HCT116 (cell line): ENCODE data around the gene SSB. TPM values are rescaled to one million over a fixed set of nuclear protein-coding genes. Genes with fewer than 3 reads are reported as not detected.

Experiments
- ATAC-seq: fragments of 200-7000 bp; cut with Tn5 transposase; 2 replicates; pipeline ENCODE4 v1.9.1; 2020; ENCODE audit warnings: mild to moderate bottlenecking, moderate library complexity
- BruUV-seq: library from RNA; stranded (reverse); fragments of 400-500 nt; replicated peaks from 2 replicates; lab custom pipeline; 2021; lab: Mats Ljungman, UMichigan
- CTCF ChIA-PET: fragments of 300-600 bp; sonication (Branson Sonifier 250); formaldehyde crosslinking; loops from one replicate; lab custom pipeline; 2021; ENCODE audit warnings: antibody characterized with exemption; lab: Charles Lee
- POLR2A ChIA-PET: fragments of 300-600, 350-600 bp; sonication (Branson Sonifier 250); formaldehyde crosslinking; loops from one replicate; lab custom pipeline; 2021; ENCODE audit warnings: antibody characterized with exemption; lab: Charles Lee
- RAD21 ChIA-PET, 2 experiments: fragments of 300-600 bp; sonication (Branson Sonifier 250); formaldehyde crosslinking; loops; one replicate each; lab custom pipeline; 2023; ENCODE audit warnings: low total read pairs in 2 of 2; ENCODE audit not compliant: uncharacterized antibody in 2 of 2, unreplicated experiment in 2 of 2, low non-redundant PET in 1 of 2; lab: Charles Lee
- DNase-seq: peaks from one replicate; pipeline ENCODE4 v3.0.0-alpha.2; 2010; ENCODE audit warnings: low read depth, low spot score
- H2AFZ ChIP-seq: fragments of 200-600 bp; shearing (Covaris generic), sonication (generic); 2 replicates; pipeline ENCODE4 v1.6.1; 2017; ENCODE audit warnings: low read depth, mixed run types, mixed read lengths, antibody characterized with exemption, low read length; ENCODE audit not compliant: poor library complexity, severe bottlenecking
- H3K27ac ChIP-seq: 2 replicates; pipeline ENCODE4 v1.5.1; 2012; ENCODE audit warnings: low read depth, low read length
- H3K27me3 ChIP-seq: fragments of 200-600 bp; sonication (generic); 2 replicates; pipeline ENCODE4 v1.6.1; 2016; ENCODE audit warnings: mixed run types, low read length, mixed read lengths; ENCODE audit not compliant: insufficient read depth
- H3K36me3 ChIP-seq, 2 experiments: fragments of 200-500 bp in 1 of 2; fragments of 200-600 bp in 1 of 2; sonication (Bioruptor generic) in 1 of 2; sonication (generic) in 1 of 2; 2 replicates each; pipeline versions ENCODE4 v1.5.1 to v1.6.1; 2014 to 2016; ENCODE audit warnings: low read length in 2 of 2, inconsistent platforms in 1 of 2, mixed read lengths in 1 of 2, mixed run types in 1 of 2; ENCODE audit not compliant: insufficient read depth in 2 of 2, control insufficient read depth in 1 of 2
- H3K4me1 ChIP-seq, 2 experiments: fragments of 200-600 bp in 1 of 2; sonication (generic) in 1 of 2; 2 replicates each; pipeline versions ENCODE4 v1.5.1 to v1.6.1; 2012 to 2017; ENCODE audit warnings: low read length in 2 of 2, inconsistent platforms in 1 of 2, mild to moderate bottlenecking in 1 of 2, mixed read lengths in 1 of 2, mixed run types in 1 of 2, moderate library complexity in 1 of 2; ENCODE audit not compliant: insufficient read depth in 2 of 2, control insufficient read depth in 1 of 2
- H3K4me2 ChIP-seq: fragments of 200-600 bp; sonication (generic); 2 replicates; pipeline ENCODE4 v1.6.1; 2017; ENCODE audit warnings: mixed run types, low read length, mixed read lengths
- H3K4me3 ChIP-seq, 2 experiments: fragments of 200-600 bp in 1 of 2; sonication (generic) in 1 of 2; replicated peaks in 1 of 2; 2 replicates each; pipeline ENCODE4 v1.5.1; 2011 to 2016; ENCODE audit warnings: low read length in 2 of 2, control low read depth in 1 of 2, low read depth in 1 of 2, mild to moderate bottlenecking in 1 of 2, mixed read lengths in 1 of 2, mixed run types in 1 of 2
- H3K79me2 ChIP-seq: fragments of 200-600 bp; sonication (generic); 2 replicates; pipeline ENCODE4 v1.6.1; 2017; ENCODE audit warnings: mild to moderate bottlenecking, mixed run types, low read length, moderate library complexity, mixed read lengths; ENCODE audit not compliant: insufficient read depth
- H3K9ac ChIP-seq: fragments of 200-600 bp; sonication (generic); 2 replicates; pipeline ENCODE4 v1.6.1; 2016; ENCODE audit warnings: low read length, mixed read lengths
- H3K9me2 ChIP-seq: fragments of 200-600 bp; sonication (generic), shearing (Covaris generic); 2 replicates; pipeline ENCODE4 v1.6.1; 2017; ENCODE audit warnings: mixed run types, mild to moderate bottlenecking, moderate library complexity; ENCODE audit not compliant: insufficient read depth
- H3K9me3 ChIP-seq, 2 experiments: fragments of 200-500 bp in 1 of 2; fragments of 200-600 bp in 1 of 2; sonication (Bioruptor generic) in 1 of 2; sonication (generic) in 1 of 2; 2 replicates each; pipeline ENCODE4 v1.6.1; 2014 to 2017; ENCODE audit warnings: low read length in 2 of 2, mixed read lengths in 2 of 2, inconsistent platforms in 1 of 2, low read depth in 1 of 2, mild to moderate bottlenecking in 1 of 2, mixed run types in 1 of 2, moderate library complexity in 1 of 2; ENCODE audit not compliant: control insufficient read depth in 1 of 2, insufficient read depth in 1 of 2
- H4K20me1 ChIP-seq: fragments of 200-600 bp; sonication (generic), shearing (Covaris generic); 2 replicates; pipeline ENCODE4 v1.6.1; 2017; ENCODE audit warnings: mixed run types, mild to moderate bottlenecking, moderate library complexity; ENCODE audit not compliant: insufficient read depth
- EGR1 ChIP-seq: IDR thresholded peaks from 2 replicates; pipeline ENCODE4 v1.6.1; 2012; ENCODE audit warnings: low read depth
- SRF ChIP-seq: IDR thresholded peaks from 2 replicates; pipeline ENCODE4 v1.6.1; 2012; ENCODE audit warnings: low read depth
- TCF7L2 ChIP-seq: IDR thresholded peaks from 2 replicates; pipeline ENCODE4 v1.7.0; 2011; ENCODE audit warnings: borderline replicate concordance, inconsistent platforms; ENCODE audit not compliant: insufficient read depth, insufficient read length; ENCODE audit errors: extremely low read depth
- intact Hi-C: fragments of 100-400 bp; cut with micrococcal nuclease; formaldehyde crosslinking; loops from 2 replicates; pipeline ENCODE4 v1.10.0; 2022
- total RNA-seq: library from RNA; stranded (reverse); gene quantifications from one replicate; pipeline ENCODE4 v1.2.1, GENCODE V29; 2021; ENCODE audit not compliant: unreplicated experiment
- TF ChIP-seq, protein P1 (sequence below): IDR thresholded peaks from 2 replicates; pipeline ENCODE4 v1.6.1; 2011; ENCODE audit warnings: mild to moderate bottlenecking, low read length, moderate library complexity; ENCODE audit not compliant: insufficient replicate concordance; ENCODE audit errors: extremely low read depth

SSB gene
- total RNA-seq, 1 experiment from 2014 or later = 117 TPM

- TF ChIP-seq, protein P1, sequence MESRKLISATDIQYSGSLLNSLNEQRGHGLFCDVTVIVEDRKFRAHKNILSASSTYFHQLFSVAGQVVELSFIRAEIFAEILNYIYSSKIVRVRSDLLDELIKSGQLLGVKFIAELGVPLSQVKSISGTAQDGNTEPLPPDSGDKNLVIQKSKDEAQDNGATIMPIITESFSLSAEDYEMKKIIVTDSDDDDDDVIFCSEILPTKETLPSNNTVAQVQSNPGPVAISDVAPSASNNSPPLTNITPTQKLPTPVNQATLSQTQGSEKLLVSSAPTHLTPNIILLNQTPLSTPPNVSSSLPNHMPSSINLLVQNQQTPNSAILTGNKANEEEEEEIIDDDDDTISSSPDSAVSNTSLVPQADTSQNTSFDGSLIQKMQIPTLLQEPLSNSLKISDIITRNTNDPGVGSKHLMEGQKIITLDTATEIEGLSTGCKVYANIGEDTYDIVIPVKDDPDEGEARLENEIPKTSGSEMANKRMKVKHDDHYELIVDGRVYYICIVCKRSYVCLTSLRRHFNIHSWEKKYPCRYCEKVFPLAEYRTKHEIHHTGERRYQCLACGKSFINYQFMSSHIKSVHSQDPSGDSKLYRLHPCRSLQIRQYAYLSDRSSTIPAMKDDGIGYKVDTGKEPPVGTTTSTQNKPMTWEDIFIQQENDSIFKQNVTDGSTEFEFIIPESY = no peak
- TF ChIP-seq SRF (no peak), TCF7L2 (no peak)
- TF ChIP-seq, all 23 proteins: peak for 0
Measured at GRCh38 chr2:169822036-169822435, 23.4 kb downstream of the SSB start (continued).

GRCh38 chr2:169822785-169823392 lies 24.2 kb downstream of the SSB start:
- Histone ChIP-seq H3K9me2 (no peaks in the 10 kb centered on the region), H3K36me3 (peaks cover 5 to 16% of the 10 kb centered on the region in 2 experiments; a peak in 3 of 4 replicates), H4K20me1 (peaks cover 4% of the 10 kb centered on the region; the same call in 1 of the 2 replicates), H3K4me2 (peak overlapping the region; percentile 87; the same call in 1 of the 2 replicates), H3K27me3 (no peaks in the 10 kb centered on the region), H3K27ac (no peak overlapping the region)
- RAD21 ChIA-PET = no interaction called here
- CTCF ChIA-PET = no interaction called here
- TF ChIP-seq EGR1 = no peak
- TF ChIP-seq, all 23 proteins: peak for 0
- H3K9ac ChIP-seq = no peak overlapping the region
- POLR2A ChIA-PET = no interaction called here
- DNase-seq (no peak), ATAC-seq (no peak)
- H2AFZ ChIP-seq = no peak overlapping the region
- H3K4me1 ChIP-seq = peaks cover 19 to 35% of the 10 kb centered on the region in 2 experiments
- peaks cover 55% of the 10 kb centered on the region for H3K79me2 ChIP-seq
- intact Hi-C loops = no loop called here
- no peak overlapping the region for H3K4me3 ChIP-seq
- no TSS peak for BruUV-seq
- no peaks in the 10 kb centered on the region for H3K9me3 ChIP-seq
